Activated naive CD8-positive, alpha-beta T cell treated with anti-CD3 and anti-CD28 coated beads for 36 hours (primary cell): Measurements from ENCODE around the gene SUPT20HL1. TPM values are rescaled to one million over a fixed set of nuclear protein-coding genes. Genes with fewer than 3 reads are reported as not detected.
"Not testable (repeated sequence)": the region's sequence is repeated elsewhere in the genome, so short reads cannot be mapped to it uniquely, and the experiment has no call there.

Experiments used
- DNase-seq: peaks from one replicate; pipeline ENCODE4 v3.0.0; 2021
- H3K27ac Mint-ChIP-seq: one replicate; pipeline ENCODE4 v1.8.0; 2022; ENCODE audit warnings: mild to moderate bottlenecking, moderate library complexity, mixed read lengths
- H3K27me3 Mint-ChIP-seq: one replicate; pipeline ENCODE4 v1.8.0; 2022; ENCODE audit warnings: mild to moderate bottlenecking, mixed read lengths
- H3K36me3 Mint-ChIP-seq: one replicate; pipeline ENCODE4 v1.8.0; 2021; ENCODE audit warnings: mild to moderate bottlenecking, mixed read lengths
- H3K4me1 Mint-ChIP-seq: one replicate; pipeline ENCODE4 v1.8.0; 2021; ENCODE audit warnings: mixed read lengths
- H3K4me3 Mint-ChIP-seq: one replicate; pipeline ENCODE4 v1.8.0; 2022; ENCODE audit warnings: mild to moderate bottlenecking, moderate library complexity, mixed read lengths
- H3K9me3 Mint-ChIP-seq: one replicate; pipeline ENCODE4 v1.8.0; 2022; ENCODE audit warnings: mixed read lengths
- total RNA-seq, 2 experiments: library from RNA; stranded (reverse); gene quantifications; one replicate each; pipeline ENCODE4 v1.2.3, GENCODE V29; 2021

Gene SUPT20HL1
- total RNA-seq, 2 experiments from 2014 or later, result not detected

- peak; percentile 3 for DNase-seq
- Mint-ChIP-seq H3K4me3 (no peak overlapping the region), H3K9me3 (no peaks in the 10 kb centered on the region), H3K27ac (no peak overlapping the region), H3K27me3 (peaks cover 7% of the 10 kb centered on the region), H3K4me1 (peaks cover 23% of the 10 kb centered on the region), H3K36me3 (no peaks in the 10 kb centered on the region)
These were observed 16.7 kb upstream of the SUPT20HL1 start for GRCh38 chrX:24343719-24344118.

GRCh38 chrX:24347881-24348280 lies 12.6 kb upstream of the SUPT20HL1 start:
- H3K27ac Mint-ChIP-seq, result no peak overlapping the region
- no peaks in the 10 kb centered on the region for H3K9me3 Mint-ChIP-seq
- no peak overlapping the region for H3K4me3 Mint-ChIP-seq
- DNase-seq, result no peak
- H3K4me1 Mint-ChIP-seq, result peaks cover 10% of the 10 kb centered on the region
- no peaks in the 10 kb centered on the region for H3K27me3 Mint-ChIP-seq
- no peaks in the 10 kb centered on the region for H3K36me3 Mint-ChIP-seq

- Mint-ChIP-seq H3K9me3 (no peaks in the 10 kb centered on the region), H3K4me3 (no peak overlapping the region), H3K4me1 (no peaks in the 10 kb centered on the region), H3K27ac (no peak overlapping the region), H3K27me3 (no peaks in the 10 kb centered on the region), H3K36me3 (no peaks in the 10 kb centered on the region)
- DNase-seq, result no peak
These were observed 10.2 kb upstream of the SUPT20HL1 start for GRCh38 chrX:24350217-24350616.

- no peak overlapping the region for H3K4me3 Mint-ChIP-seq
- H3K4me1 Mint-ChIP-seq, result no peaks in the 10 kb centered on the region
- no peaks in the 10 kb centered on the region for H3K36me3 Mint-ChIP-seq
- DNase-seq, result no peak
- H3K9me3 Mint-ChIP-seq, result no peaks in the 10 kb centered on the region
- no peak overlapping the region for H3K27ac Mint-ChIP-seq
- no peaks in the 10 kb centered on the region for H3K27me3 Mint-ChIP-seq
These were observed 5.3 kb upstream of the SUPT20HL1 start for GRCh38 chrX:24355095-24355494.

- no peaks in the 10 kb centered on the region for H3K4me1 Mint-ChIP-seq
- no peak for DNase-seq
- H3K27ac Mint-ChIP-seq, result no peak overlapping the region
- H3K27me3 Mint-ChIP-seq, result no peaks in the 10 kb centered on the region
- no peaks in the 10 kb centered on the region for H3K9me3 Mint-ChIP-seq
- no peaks in the 10 kb centered on the region for H3K36me3 Mint-ChIP-seq
- H3K4me3 Mint-ChIP-seq, result no peak overlapping the region
These were observed 3.3 kb upstream of the SUPT20HL1 start for GRCh38 chrX:24357106-24357505.

- not testable (repeated sequence) for H3K4me3 Mint-ChIP-seq, H3K4me1 Mint-ChIP-seq, H3K27me3 Mint-ChIP-seq, H3K9me3 Mint-ChIP-seq, H3K36me3 Mint-ChIP-seq, DNase-seq, H3K27ac Mint-ChIP-seq
These were observed 1.8 kb downstream of the SUPT20HL1 start for GRCh38 chrX:24362089-24362745.

GRCh38 chrX:24363432-24364181 lies 3.2 kb downstream of the SUPT20HL1 start:
- not testable (repeated sequence) for H3K4me1 Mint-ChIP-seq, H3K27me3 Mint-ChIP-seq, H3K9me3 Mint-ChIP-seq, H3K36me3 Mint-ChIP-seq, H3K4me3 Mint-ChIP-seq, DNase-seq, H3K27ac Mint-ChIP-seq

GRCh38 chrX:24364326-24364725 lies 3.9 kb downstream of the SUPT20HL1 start:
- no peak overlapping the region for H3K27ac Mint-ChIP-seq
- H3K27me3 Mint-ChIP-seq, result no peaks in the 10 kb centered on the region
- no peak overlapping the region for H3K4me3 Mint-ChIP-seq
- no peaks in the 10 kb centered on the region for H3K36me3 Mint-ChIP-seq
- no peak for DNase-seq
- H3K4me1 Mint-ChIP-seq, result peaks cover 5% of the 10 kb centered on the region
- no peaks in the 10 kb centered on the region for H3K9me3 Mint-ChIP-seq

GRCh38 chrX:24364851-24365538 lies 4.6 kb downstream of the SUPT20HL1 start:
- no peaks in the 10 kb centered on the region for H3K36me3 Mint-ChIP-seq
- H3K27ac Mint-ChIP-seq, result no peak overlapping the region
- no peaks in the 10 kb centered on the region for H3K27me3 Mint-ChIP-seq
- no peak overlapping the region for H3K4me3 Mint-ChIP-seq
- DNase-seq, result no peak
- H3K9me3 Mint-ChIP-seq, result no peaks in the 10 kb centered on the region
- peaks cover 5% of the 10 kb centered on the region for H3K4me1 Mint-ChIP-seq

GRCh38 chrX:24366762-24367400 lies 6.4 kb downstream of the SUPT20HL1 start:
- DNase-seq, H3K36me3 Mint-ChIP-seq, H3K9me3 Mint-ChIP-seq, H3K27ac Mint-ChIP-seq, H3K4me3 Mint-ChIP-seq, H3K27me3 Mint-ChIP-seq: not testable (repeated sequence)
- H3K4me1 Mint-ChIP-seq, result peaks cover 15% of the 10 kb centered on the region

GRCh38 chrX:24369816-24370215 lies 9.4 kb downstream of the SUPT20HL1 start:
- H3K36me3 Mint-ChIP-seq, result no peaks in the 10 kb centered on the region

GRCh38 chrX:24371391-24371972 lies 11.0 kb downstream of the SUPT20HL1 start:
- peak; percentile 45 for DNase-seq
- no peak overlapping the region for H3K27ac Mint-ChIP-seq

More at GRCh38 chrX:24369816-24370215, 9.4 kb downstream of the SUPT20HL1 start:
- H3K9me3 Mint-ChIP-seq, result no peaks in the 10 kb centered on the region
- H3K27ac Mint-ChIP-seq, result no peak overlapping the region
- H3K4me1 Mint-ChIP-seq, result peaks cover 15% of the 10 kb centered on the region
- H3K4me3 Mint-ChIP-seq, result no peak overlapping the region
- peaks cover 6% of the 10 kb centered on the region for H3K27me3 Mint-ChIP-seq
- DNase-seq, result no peak

GRCh38 chrX:24372021-24372763 lies 11.8 kb downstream of the SUPT20HL1 start:
- Mint-ChIP-seq H3K27ac (no peak overlapping the region), H3K4me3 (no peak overlapping the region), H3K4me1 (peaks cover 10% of the 10 kb centered on the region), H3K27me3 (peaks cover 6% of the 10 kb centered on the region), H3K36me3 (no peaks in the 10 kb centered on the region), H3K9me3 (no peaks in the 10 kb centered on the region)
- no peak for DNase-seq

More at GRCh38 chrX:24371391-24371972, 11.0 kb downstream of the SUPT20HL1 start:
- H3K36me3 Mint-ChIP-seq, result no peaks in the 10 kb centered on the region
- H3K4me3 Mint-ChIP-seq, result peak overlapping the region; percentile 48
- H3K4me1 Mint-ChIP-seq, result peaks cover 12% of the 10 kb centered on the region
- H3K27me3 Mint-ChIP-seq, result peaks cover 6% of the 10 kb centered on the region
- no peaks in the 10 kb centered on the region for H3K9me3 Mint-ChIP-seq

GRCh38 chrX:24375600-24376131 lies 15.2 kb downstream of the SUPT20HL1 start:
- H3K36me3 Mint-ChIP-seq, result no peaks in the 10 kb centered on the region
- H3K9me3 Mint-ChIP-seq, result no peaks in the 10 kb centered on the region
- H3K4me1 Mint-ChIP-seq, result peaks cover 8% of the 10 kb centered on the region
- no peak overlapping the region for H3K4me3 Mint-ChIP-seq
- H3K27me3 Mint-ChIP-seq, result peaks cover 6% of the 10 kb centered on the region
- H3K27ac Mint-ChIP-seq, result no peak overlapping the region
- no peak for DNase-seq
